Activated CD4-positive, alpha-beta T cell treated with anti-CD3 and anti-CD28 coated beads, Interleukin-2, amount 10 ng/mL, durations not matched to agents 24 days and 14 days (primary cell): Measurements from ENCODE around the gene NSDHL. TPM values are rescaled to one million over a fixed set of nuclear protein-coding genes. Genes with fewer than 3 reads are reported as not detected.
"Not testable (repeated sequence)": the region's sequence is repeated elsewhere in the genome, so short reads cannot be mapped to it uniquely, and the experiment has no call there.

Source experiments
- DNase-seq: peaks from one replicate; pipeline ENCODE4 v3.0.0; 2022
- H3K27ac Mint-ChIP-seq: one replicate; pipeline ENCODE4 v1.8.0; 2022; ENCODE audit warnings: mild to moderate bottlenecking, mixed read lengths
- H3K27me3 Mint-ChIP-seq: one replicate; pipeline ENCODE4 v1.8.0; 2022; ENCODE audit warnings: mixed read lengths
- H3K36me3 Mint-ChIP-seq: one replicate; pipeline ENCODE4 v1.8.0; 2022; ENCODE audit warnings: low read depth, mild to moderate bottlenecking, mixed read lengths
- H3K4me1 Mint-ChIP-seq: one replicate; pipeline ENCODE4 v1.8.0; 2021; ENCODE audit warnings: mixed read lengths
- H3K4me3 Mint-ChIP-seq: one replicate; pipeline ENCODE4 v1.8.0; 2022; ENCODE audit warnings: mild to moderate bottlenecking, moderate library complexity, mixed read lengths
- H3K9me3 Mint-ChIP-seq: one replicate; pipeline ENCODE4 v1.8.0; 2021; ENCODE audit warnings: mixed read lengths
- intact Hi-C: fragments of 100-400 bp; cut with micrococcal nuclease; formaldehyde crosslinking; loops from one replicate; pipeline ENCODE4 v1.15.1; 2023
- total RNA-seq: library from RNA; stranded (reverse); gene quantifications from 2 replicates; pipeline ENCODE4 v1.2.3, GENCODE V29; 2022

NSDHL gene
- total RNA-seq, 1 donor from 2014 or later, result 23.4 TPM

- no peak overlapping the region for H3K27ac Mint-ChIP-seq
- intact Hi-C loops, result loop anchor here (5.0 kb wide), 1 partner anchor 1071 kb away; no protein-coding TSS in a partner anchor
- no peak overlapping the region for H3K4me3 Mint-ChIP-seq
- peaks cover 2% of the 10 kb centered on the region for H3K27me3 Mint-ChIP-seq
- no peaks in the 10 kb centered on the region for H3K36me3 Mint-ChIP-seq
- H3K4me1 Mint-ChIP-seq, result no peaks in the 10 kb centered on the region
- H3K9me3 Mint-ChIP-seq, result no peaks in the 10 kb centered on the region
- no peak for DNase-seq
These were observed 7.2 kb upstream of the NSDHL start for GRCh38 chrX:152823657-152824056.

GRCh38 chrX:152824841-152825374 lies 6.0 kb upstream of the NSDHL start:
- DNase-seq, result no peak
- H3K27me3 Mint-ChIP-seq, result peaks cover 2% of the 10 kb centered on the region
- H3K36me3 Mint-ChIP-seq, result no peaks in the 10 kb centered on the region
- H3K4me3 Mint-ChIP-seq, result no peak overlapping the region
- intact Hi-C loops, result loop anchor here (5.0 kb wide), 1 partner anchor 1073 kb away; no protein-coding TSS in a partner anchor
- no peaks in the 10 kb centered on the region for H3K4me1 Mint-ChIP-seq
- no peak overlapping the region for H3K27ac Mint-ChIP-seq
- H3K9me3 Mint-ChIP-seq, result no peaks in the 10 kb centered on the region

DNA sequence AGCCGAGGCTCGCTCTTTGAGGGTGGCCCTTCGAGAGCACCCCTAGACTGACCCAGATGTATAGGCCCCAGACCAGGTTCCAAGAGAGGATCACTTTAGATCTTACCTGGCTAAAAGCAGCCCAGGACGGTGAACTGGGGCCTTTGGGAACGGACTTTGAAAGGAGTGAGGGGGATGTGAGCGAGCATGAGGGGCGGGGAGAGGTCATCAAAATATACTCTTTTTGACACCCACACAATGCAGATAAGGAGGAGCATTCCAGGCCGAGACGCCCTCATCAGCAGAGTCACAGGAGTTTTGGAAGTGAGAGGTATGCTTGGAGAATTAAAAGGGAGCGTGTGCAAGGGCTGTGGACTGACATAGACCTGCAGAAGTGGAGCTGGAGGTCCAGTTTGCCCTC lies 528 bp downstream of the NSDHL start:
- Mint-ChIP-seq H3K36me3 (peaks cover 28% of the 10 kb centered on the region), H3K27me3 (no peaks in the 10 kb centered on the region), H3K9me3 (no peaks in the 10 kb centered on the region), H3K4me3 (peak overlapping the region; percentile 92), H3K27ac (peak overlapping the region; percentile 92), H3K4me1 (peaks cover 14% of the 10 kb centered on the region)
- no peak for DNase-seq
- intact Hi-C loops, result loop anchor here (5.0 kb wide), 2 partner anchors 101 to 641 kb away; partner anchors contain the start of gene HAUS7

GRCh38 chrX:152832520-152832919 lies 1.7 kb downstream of the NSDHL start:
- Mint-ChIP-seq H3K4me3 (peak overlapping the region; percentile 92), H3K27me3 (no peaks in the 10 kb centered on the region), H3K27ac (peak overlapping the region; percentile 23), H3K4me1 (peaks cover 16% of the 10 kb centered on the region), H3K9me3 (no peaks in the 10 kb centered on the region), H3K36me3 (peaks cover 35% of the 10 kb centered on the region)
- no peak for DNase-seq
- intact Hi-C loops, result loop anchor here (5.0 kb wide), 2 partner anchors 100 to 640 kb away; partner anchors contain the start of gene HAUS7

- H3K27me3 Mint-ChIP-seq, result no peaks in the 10 kb centered on the region
- peaks cover 38% of the 10 kb centered on the region for H3K36me3 Mint-ChIP-seq
- H3K4me3 Mint-ChIP-seq, result peak overlapping the region; percentile 43
- no peaks in the 10 kb centered on the region for H3K9me3 Mint-ChIP-seq
- intact Hi-C loops, result loop anchor here (5.0 kb wide), 2 partner anchors 99 to 639 kb away; partner anchors contain the start of gene HAUS7
- H3K4me1 Mint-ChIP-seq, result peaks cover 16% of the 10 kb centered on the region
- DNase-seq, result no peak
- H3K27ac Mint-ChIP-seq, result no peak overlapping the region
These were observed 2.5 kb downstream of the NSDHL start for GRCh38 chrX:152833378-152833777.

GRCh38 chrX:152835470-152835869 lies 4.6 kb downstream of the NSDHL start:
- H3K9me3 Mint-ChIP-seq, H3K27me3 Mint-ChIP-seq, DNase-seq, H3K27ac Mint-ChIP-seq, intact Hi-C loops, H3K4me3 Mint-ChIP-seq: not testable (repeated sequence)
- Mint-ChIP-seq H3K36me3 (peaks cover 42% of the 10 kb centered on the region), H3K4me1 (peaks cover 14% of the 10 kb centered on the region)

DNA sequence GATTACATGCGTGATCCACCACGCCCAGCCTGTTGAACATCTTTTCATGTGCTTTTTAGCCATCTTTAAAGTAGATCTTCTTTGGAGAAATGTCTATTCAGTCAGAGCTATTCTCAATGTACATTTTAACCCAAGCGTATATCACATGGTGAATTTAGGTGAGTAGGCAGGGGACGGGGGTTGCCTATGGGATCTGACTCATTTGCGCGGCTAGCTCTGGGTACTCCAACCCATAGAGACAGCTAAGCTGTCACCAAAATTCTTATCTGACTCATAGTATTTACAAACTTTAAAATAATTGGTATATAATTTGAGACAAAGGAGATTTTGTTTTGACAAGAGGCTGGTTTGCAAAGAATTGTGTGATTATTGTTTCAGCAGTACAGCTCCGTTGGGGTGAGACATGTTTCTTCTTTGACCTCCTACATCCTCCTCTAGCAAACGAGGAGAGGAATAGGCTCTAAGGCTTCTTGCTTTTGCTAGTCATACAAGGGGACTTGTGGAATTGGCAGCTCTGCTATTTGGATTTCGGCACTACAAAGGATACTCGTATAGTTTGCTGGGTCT lies 12.0 kb downstream of the NSDHL start:
- peaks cover 2% of the 10 kb centered on the region for H3K4me1 Mint-ChIP-seq
- no peaks in the 10 kb centered on the region for H3K9me3 Mint-ChIP-seq
- no peak overlapping the region for H3K4me3 Mint-ChIP-seq
- H3K27ac Mint-ChIP-seq, result no peak overlapping the region
- intact Hi-C loops, result no loop called here
- peaks cover 8% of the 10 kb centered on the region for H3K36me3 Mint-ChIP-seq
- DNase-seq, result no peak
- no peaks in the 10 kb centered on the region for H3K27me3 Mint-ChIP-seq

GRCh38 chrX:152843852-152844251 lies 13.0 kb downstream of the NSDHL start:
- Mint-ChIP-seq H3K9me3 (no peaks in the 10 kb centered on the region), H3K27ac (no peak overlapping the region), H3K36me3 (peaks cover 9% of the 10 kb centered on the region), H3K4me3 (no peak overlapping the region), H3K27me3 (no peaks in the 10 kb centered on the region), H3K4me1 (no peaks in the 10 kb centered on the region)
- DNase-seq, result no peak
- intact Hi-C loops, result no loop called here

GRCh38 chrX:152844256-152844655 lies 13.4 kb downstream of the NSDHL start:
- DNase-seq, result no peak
- intact Hi-C loops, result no loop called here
- Mint-ChIP-seq H3K4me3 (no peak overlapping the region), H3K9me3 (no peaks in the 10 kb centered on the region), H3K27me3 (no peaks in the 10 kb centered on the region), H3K4me1 (no peaks in the 10 kb centered on the region), H3K27ac (no peak overlapping the region), H3K36me3 (peaks cover 10% of the 10 kb centered on the region)

- intact Hi-C loops, result no loop called here
- DNase-seq, result no peak
- Mint-ChIP-seq H3K36me3 (peaks cover 11% of the 10 kb centered on the region), H3K4me1 (peaks cover 2% of the 10 kb centered on the region), H3K9me3 (no peaks in the 10 kb centered on the region), H3K27ac (no peak overlapping the region), H3K27me3 (no peaks in the 10 kb centered on the region), H3K4me3 (no peak overlapping the region)
These were observed 14.9 kb downstream of the NSDHL start for GRCh38 chrX:152845618-152846240.

DNA sequence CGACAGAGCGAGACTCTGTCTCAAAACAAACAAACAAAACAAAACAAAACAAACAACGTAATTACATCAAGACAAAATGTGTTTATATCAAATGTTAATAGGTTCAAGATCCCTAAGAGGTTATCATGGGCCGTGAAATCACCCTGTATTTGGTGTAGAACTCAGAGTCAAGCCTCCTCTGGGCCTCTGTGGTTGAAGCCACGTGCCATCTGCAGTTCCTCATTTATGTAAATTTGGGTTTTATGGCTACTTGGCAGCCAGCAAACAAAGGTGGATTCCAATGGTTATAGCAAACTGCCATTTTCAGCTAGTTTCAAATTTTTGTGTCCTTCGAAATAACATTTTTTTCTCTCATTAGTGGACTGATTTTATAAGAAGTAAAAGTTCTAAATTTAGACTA lies 16.4 kb downstream of the NSDHL start:
- H3K4me1 Mint-ChIP-seq, result peaks cover 7% of the 10 kb centered on the region
- H3K27ac Mint-ChIP-seq, result no peak overlapping the region
- peaks cover 24% of the 10 kb centered on the region for H3K36me3 Mint-ChIP-seq
- intact Hi-C loops, result no loop called here
- no peak for DNase-seq
- H3K4me3 Mint-ChIP-seq, result no peak overlapping the region
- no peaks in the 10 kb centered on the region for H3K27me3 Mint-ChIP-seq
- no peaks in the 10 kb centered on the region for H3K9me3 Mint-ChIP-seq

- Mint-ChIP-seq H3K27me3 (no peaks in the 10 kb centered on the region), H3K4me1 (peaks cover 7% of the 10 kb centered on the region), H3K27ac (no peak overlapping the region), H3K4me3 (no peak overlapping the region), H3K36me3 (peaks cover 33% of the 10 kb centered on the region), H3K9me3 (no peaks in the 10 kb centered on the region)
- intact Hi-C loops, result no loop called here
- no peak for DNase-seq
These were observed 19.6 kb downstream of the NSDHL start for GRCh38 chrX:152850465-152850864.

GRCh38 chrX:152853986-152854385 lies 23.1 kb downstream of the NSDHL start:
- H3K27me3 Mint-ChIP-seq, result no peaks in the 10 kb centered on the region
- H3K27ac Mint-ChIP-seq, result no peak overlapping the region
- H3K4me3 Mint-ChIP-seq, result no peak overlapping the region
- intact Hi-C loops, result no loop called here
- H3K36me3 Mint-ChIP-seq, result peaks cover 27% of the 10 kb centered on the region
- no peak for DNase-seq
- H3K4me1 Mint-ChIP-seq, result peaks cover 9% of the 10 kb centered on the region
- H3K9me3 Mint-ChIP-seq, result no peaks in the 10 kb centered on the region

DNA sequence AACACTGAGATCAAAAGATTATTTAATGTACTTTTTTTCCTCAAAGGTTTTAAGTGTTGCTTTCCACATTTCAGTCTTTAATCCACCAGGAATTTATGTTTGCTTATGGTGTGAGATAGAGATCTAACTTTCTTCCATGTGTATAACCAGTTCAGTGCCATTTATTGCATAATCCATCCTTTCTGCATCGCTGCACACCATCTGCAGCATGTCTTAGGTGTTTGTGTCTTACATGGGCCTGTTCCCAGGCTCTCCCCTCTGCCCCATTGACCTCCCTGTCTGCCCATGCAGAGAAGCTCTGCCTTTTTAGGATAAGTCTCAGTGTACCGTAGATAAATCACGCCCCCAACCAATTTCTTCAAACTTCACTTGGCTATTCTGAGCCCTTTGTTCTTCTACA lies 30.3 kb downstream of the NSDHL start:
- no peak overlapping the region for H3K27ac Mint-ChIP-seq
- intact Hi-C loops, result no loop called here
- peaks cover 12% of the 10 kb centered on the region for H3K36me3 Mint-ChIP-seq
- no peaks in the 10 kb centered on the region for H3K9me3 Mint-ChIP-seq
- DNase-seq, result no peak
- peaks cover 2% of the 10 kb centered on the region for H3K4me1 Mint-ChIP-seq
- H3K4me3 Mint-ChIP-seq, result no peak overlapping the region
- H3K27me3 Mint-ChIP-seq, result no peaks in the 10 kb centered on the region
